AG09319 (cell line): ENCODE data around the gene LDB2.
"Not testable (repeated sequence)": the region's sequence is repeated elsewhere in the genome, so short reads cannot be mapped to it uniquely, and the experiment has no call there.

ENCODE experiments used
- DNase-seq: peaks from one replicate; pipeline ENCODE4 v3.0.0-alpha.2; 2010; ENCODE audit warnings: low read depth; ENCODE audit errors: extremely low read depth
- CTCF ChIP-seq: IDR thresholded peaks from 2 replicates; pipeline ENCODE4 v1.5.1; 2011; ENCODE audit warnings: low read depth, mild to moderate bottlenecking, inconsistent platforms, low read length, moderate library complexity

LDB2 gene

GRCh38 chr4:16544251-16544721, 354.2 kb downstream of the LDB2 start:
- no peak for DNase-seq
- TF ChIP-seq CTCF: no peak

GRCh38 chr4:16537926-16538325, 360.5 kb downstream of the LDB2 start:
- no peak for DNase-seq
- TF ChIP-seq CTCF: no peak

- no peak for TF ChIP-seq CTCF
- peak; percentile 56 for DNase-seq
Measured at GRCh38 chr4:16532240-16532970, 366.0 kb downstream of the LDB2 start.

GRCh38 chr4:16530688-16531635, 367.5 kb downstream of the LDB2 start:
- no peak for TF ChIP-seq CTCF
- no peak for DNase-seq

- peak; percentile 35 for DNase-seq
- no peak for TF ChIP-seq CTCF
Measured at GRCh38 chr4:16524911-16525554, 373.4 kb downstream of the LDB2 start.

- TF ChIP-seq CTCF: no peak
- no peak for DNase-seq
Measured at GRCh38 chr4:16524406-16524805, 374.0 kb downstream of the LDB2 start.

GRCh38 chr4:16523526-16523925, 374.9 kb downstream of the LDB2 start:
- DNase-seq: not testable (repeated sequence)
